ENCODE measurements around the gene F3.

Gene F3

GRCh38 chr1:94553931-94554330 lies 12.4 kb upstream of the F3 start:
- no peak overlapping the region for H2AK5ac ChIP-seq (ENCODE audit: low read depth, low read length)
- no peak overlapping the region for H3K4me2 ChIP-seq (ENCODE audit: insufficient read depth, low read length, poor library complexity, severe bottlenecking)
- H3K4me3 ChIP-seq (ENCODE audit: low read length in 2 of 2) = no peak overlapping the region
- no peak overlapping the region for H3K27ac ChIP-seq (replicated peaks; ENCODE audit: low read length)
- H3K4me1 ChIP-seq (ENCODE audit: control insufficient read depth in 2 of 2, insufficient read depth in 1 of 2, low read depth in 1 of 2, low read length in 2 of 2) = peaks cover 22 to 39% of the 10 kb centered on the region in 2 donors
- no peak overlapping the region for H3K9ac ChIP-seq (ENCODE audit: low read depth, low read length, poor library complexity)
- no peaks in the 10 kb centered on the region for H3K36me3 ChIP-seq (replicated peaks in 1 of 2; ENCODE audit: control insufficient read depth in 2 of 2, insufficient read depth in 2 of 2, low read length in 2 of 2)
- no peak overlapping the region for H2BK120ac ChIP-seq (ENCODE audit: low read depth, low read length)
- no peak overlapping the region for H3K18ac ChIP-seq (ENCODE audit: low read length)
- peak overlapping the region; percentile 47 for H2AFZ ChIP-seq (ENCODE audit: low read length)
- H4K91ac ChIP-seq (ENCODE audit: low read depth, low read length, poor library complexity) = no peak overlapping the region
- no peak overlapping the region for H4K8ac ChIP-seq (ENCODE audit: low read depth, low read length)
- DNase-seq (ENCODE audit: low spot score) = no peak
- H3K79me1 ChIP-seq (ENCODE audit: low read depth, low read length) = no peaks in the 10 kb centered on the region
- no peak overlapping the region for H3K14ac ChIP-seq (ENCODE audit: low read length)
- no peak overlapping the region for H3K4ac ChIP-seq (ENCODE audit: low read length)
- H2BK12ac ChIP-seq (ENCODE audit: low read length) = no peak overlapping the region
- H2BK15ac ChIP-seq (ENCODE audit: low read length) = no peak overlapping the region
- no peak overlapping the region for H2BK5ac ChIP-seq (ENCODE audit: low read length)
- H3K23ac ChIP-seq (ENCODE audit: low read depth, low read length, poor library complexity) = no peak overlapping the region
- H3K9me3 ChIP-seq (replicated peaks in 1 of 2; ENCODE audit: control insufficient read depth in 2 of 2, insufficient read depth in 1 of 2, low read depth in 1 of 2, low read length in 2 of 2) = peaks cover 0 to 2% of the 10 kb centered on the region in 2 donors
- no CpG with 5 or more reads among the region's 4 CpGs for WGBS, 2 donors (ENCODE audit: extremely low coverage in 2 of 2, insufficient read length in 2 of 2, insufficient replicate concordance in 1 of 2)
- H3K27me3 ChIP-seq (ENCODE audit: control insufficient read depth in 3 of 3, insufficient read depth in 3 of 3, low read depth in 1 of 3, low read length in 3 of 3) = no peaks in the 10 kb centered on the region

GRCh38 chr1:94553323-94553730 lies 11.8 kb upstream of the F3 start:
- H3K36me3 ChIP-seq (replicated peaks in 1 of 2; ENCODE audit: control insufficient read depth in 2 of 2, insufficient read depth in 2 of 2, low read length in 2 of 2) = no peaks in the 10 kb centered on the region
- no peak overlapping the region for H3K9ac ChIP-seq (ENCODE audit: low read depth, low read length, poor library complexity)
- H2BK12ac ChIP-seq (ENCODE audit: low read length) = no peak overlapping the region
- H4K8ac ChIP-seq (ENCODE audit: low read depth, low read length) = no peak overlapping the region
- H2AFZ ChIP-seq (ENCODE audit: low read length) = peak overlapping the region; percentile 71
- peaks cover 22 to 39% of the 10 kb centered on the region in 2 donors for H3K4me1 ChIP-seq (ENCODE audit: control insufficient read depth in 2 of 2, insufficient read depth in 1 of 2, low read depth in 1 of 2, low read length in 2 of 2)
- H3K9me3 ChIP-seq (replicated peaks in 1 of 2; ENCODE audit: control insufficient read depth in 2 of 2, insufficient read depth in 1 of 2, low read depth in 1 of 2, low read length in 2 of 2) = peaks cover 0 to 2% of the 10 kb centered on the region in 2 donors
- no peak for DNase-seq (ENCODE audit: low spot score)
- H2BK120ac ChIP-seq (ENCODE audit: low read depth, low read length) = no peak overlapping the region
- H4K91ac ChIP-seq (ENCODE audit: low read depth, low read length, poor library complexity) = no peak overlapping the region
- no peak overlapping the region for H2BK5ac ChIP-seq (ENCODE audit: low read length)
- H3K4ac ChIP-seq (ENCODE audit: low read length) = no peak overlapping the region
- no peaks in the 10 kb centered on the region for H3K27me3 ChIP-seq (ENCODE audit: control insufficient read depth in 3 of 3, insufficient read depth in 3 of 3, low read depth in 1 of 3, low read length in 3 of 3)
- H3K23ac ChIP-seq (ENCODE audit: low read depth, low read length, poor library complexity) = no peak overlapping the region
- H3K4me3 ChIP-seq (ENCODE audit: low read length in 2 of 2) = no peak overlapping the region
- no peak overlapping the region for H3K14ac ChIP-seq (ENCODE audit: low read length)
- no peak overlapping the region for H3K27ac ChIP-seq (replicated peaks; ENCODE audit: low read length)
- H2AK5ac ChIP-seq (ENCODE audit: low read depth, low read length) = no peak overlapping the region
- H3K79me1 ChIP-seq (ENCODE audit: low read depth, low read length) = no peaks in the 10 kb centered on the region
- WGBS, 2 donors (ENCODE audit: extremely low coverage in 2 of 2, insufficient read length in 2 of 2, insufficient replicate concordance in 1 of 2) = no CpG with 5 or more reads among the region's 5 CpGs
- H3K18ac ChIP-seq (ENCODE audit: low read length) = no peak overlapping the region
- no peak overlapping the region for H3K4me2 ChIP-seq (ENCODE audit: insufficient read depth, low read length, poor library complexity, severe bottlenecking)
- H2BK15ac ChIP-seq (ENCODE audit: low read length) = no peak overlapping the region

- H3K36me3 ChIP-seq (replicated peaks in 1 of 2; ENCODE audit: control insufficient read depth in 2 of 2, insufficient read depth in 2 of 2, low read length in 2 of 2) = no peaks in the 10 kb centered on the region
- H2BK12ac ChIP-seq (ENCODE audit: low read length) = no peak overlapping the region
- no peak overlapping the region for H2AK5ac ChIP-seq (ENCODE audit: low read depth, low read length)
- no peaks in the 10 kb centered on the region for H3K79me1 ChIP-seq (ENCODE audit: low read depth, low read length)
- no peak overlapping the region for H3K4me3 ChIP-seq (ENCODE audit: low read length in 2 of 2)
- no peak overlapping the region for H2BK120ac ChIP-seq (ENCODE audit: low read depth, low read length)
- H2BK15ac ChIP-seq (ENCODE audit: low read length) = no peak overlapping the region
- no peak overlapping the region for H3K18ac ChIP-seq (ENCODE audit: low read length)
- DNase-seq (ENCODE audit: low spot score) = no peak
- H3K23ac ChIP-seq (ENCODE audit: low read depth, low read length, poor library complexity) = no peak overlapping the region
- H3K9me3 ChIP-seq (replicated peaks in 1 of 2; ENCODE audit: control insufficient read depth in 2 of 2, insufficient read depth in 1 of 2, low read depth in 1 of 2, low read length in 2 of 2) = peaks cover under 1 to 2% of the 10 kb centered on the region in 2 donors
- H3K4ac ChIP-seq (ENCODE audit: low read length) = no peak overlapping the region
- peaks cover 22 to 38% of the 10 kb centered on the region in 2 donors for H3K4me1 ChIP-seq (ENCODE audit: control insufficient read depth in 2 of 2, insufficient read depth in 1 of 2, low read depth in 1 of 2, low read length in 2 of 2)
- no CpG with 5 or more reads among the region's 8 CpGs for WGBS, 2 donors (ENCODE audit: extremely low coverage in 2 of 2, insufficient read length in 2 of 2, insufficient replicate concordance in 1 of 2)
- no peak overlapping the region for H3K27ac ChIP-seq (replicated peaks; ENCODE audit: low read length)
- no peak overlapping the region for H4K8ac ChIP-seq (ENCODE audit: low read depth, low read length)
- no peak overlapping the region for H2BK5ac ChIP-seq (ENCODE audit: low read length)
- no peak overlapping the region for H3K14ac ChIP-seq (ENCODE audit: low read length)
- no peaks in the 10 kb centered on the region for H3K27me3 ChIP-seq (ENCODE audit: control insufficient read depth in 3 of 3, insufficient read depth in 3 of 3, low read depth in 1 of 3, low read length in 3 of 3)
- H3K9ac ChIP-seq (ENCODE audit: low read depth, low read length, poor library complexity) = no peak overlapping the region
- H4K91ac ChIP-seq (ENCODE audit: low read depth, low read length, poor library complexity) = no peak overlapping the region
- H2AFZ ChIP-seq (ENCODE audit: low read length) = no peak overlapping the region
- no peak overlapping the region for H3K4me2 ChIP-seq (ENCODE audit: insufficient read depth, low read length, poor library complexity, severe bottlenecking)
Observed at GRCh38 chr1:94552071-94552586, 10.6 kb upstream of the F3 start.

GRCh38 chr1:94551449-94551848 lies 9.9 kb upstream of the F3 start:
- Histone ChIP-seq H4K8ac (ENCODE audit: low read depth, low read length) (no peak overlapping the region), H3K36me3 (replicated peaks in 1 of 2; ENCODE audit: control insufficient read depth in 2 of 2, insufficient read depth in 2 of 2, low read length in 2 of 2) (no peaks in the 10 kb centered on the region), H2BK15ac (ENCODE audit: low read length) (no peak overlapping the region), H3K18ac (ENCODE audit: low read length) (no peak overlapping the region), H3K23ac (ENCODE audit: low read depth, low read length, poor library complexity) (no peak overlapping the region), H3K4me2 (ENCODE audit: insufficient read depth, low read length, poor library complexity, severe bottlenecking) (no peak overlapping the region), H3K27ac (replicated peaks; ENCODE audit: low read length) (no peak overlapping the region), H2AFZ (ENCODE audit: low read length) (no peak overlapping the region), H2BK5ac (ENCODE audit: low read length) (no peak overlapping the region), H3K4me3 (ENCODE audit: low read length in 2 of 2) (no peak overlapping the region), H2BK120ac (ENCODE audit: low read depth, low read length) (no peak overlapping the region), H3K4me1 (ENCODE audit: control insufficient read depth in 2 of 2, insufficient read depth in 1 of 2, low read depth in 1 of 2, low read length in 2 of 2) (peaks cover 22 to 38% of the 10 kb centered on the region in 2 donors), H3K9me3 (replicated peaks in 1 of 2; ENCODE audit: control insufficient read depth in 2 of 2, insufficient read depth in 1 of 2, low read depth in 1 of 2, low read length in 2 of 2) (peaks cover 2 to 4% of the 10 kb centered on the region in 2 donors), H3K79me1 (ENCODE audit: low read depth, low read length) (no peaks in the 10 kb centered on the region), H4K91ac (ENCODE audit: low read depth, low read length, poor library complexity) (no peak overlapping the region), H3K14ac (ENCODE audit: low read length) (no peak overlapping the region), H3K27me3 (ENCODE audit: control insufficient read depth in 3 of 3, insufficient read depth in 3 of 3, low read depth in 1 of 3, low read length in 3 of 3) (no peaks in the 10 kb centered on the region), H2BK12ac (ENCODE audit: low read length) (no peak overlapping the region), H3K4ac (ENCODE audit: low read length) (no peak overlapping the region), H2AK5ac (ENCODE audit: low read depth, low read length) (no peak overlapping the region), H3K9ac (ENCODE audit: low read depth, low read length, poor library complexity) (no peak overlapping the region)
- no peak for DNase-seq (ENCODE audit: low spot score)
- no CpG with 5 or more reads among the region's 7 CpGs for WGBS, 2 donors (ENCODE audit: extremely low coverage in 2 of 2, insufficient read length in 2 of 2, insufficient replicate concordance in 1 of 2)

Measured in neuronal stem cell (in vitro differentiated cells).